ENCODE measurements around the gene CALN1.
"Not testable (repeated sequence)": the region's sequence is repeated elsewhere in the genome, so short reads cannot be mapped to it uniquely, and the experiment has no call there.

The CALN1 gene

DNA sequence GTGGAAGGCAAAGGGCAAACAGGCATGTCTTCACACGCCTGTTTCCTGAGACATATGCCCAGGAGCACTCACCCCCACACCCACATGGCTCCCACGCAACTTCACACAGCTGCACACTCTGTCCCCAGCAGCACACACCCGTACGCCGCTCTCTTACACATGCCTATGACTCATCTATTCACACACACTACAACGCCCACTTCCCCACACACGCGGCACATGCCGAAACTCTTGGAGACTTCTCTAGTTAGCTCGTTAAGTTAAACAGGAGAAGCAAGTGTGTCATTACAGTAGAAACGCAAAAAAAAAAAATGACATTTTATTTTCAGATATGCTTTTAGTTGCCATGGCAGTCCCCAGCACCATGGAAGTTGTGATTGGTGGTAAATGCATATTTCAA, 6.7 kb downstream of the CALN1 start:
- ATAC-seq (replicated peaks; ENCODE audit: extremely low read depth, poor library complexity, severe bottlenecking) (no peak), DNase-seq (ENCODE audit: low spot score in 2 of 2) (no peak)
- Mint-ChIP-seq H3K9me3 (peaks cover 14% of the 10 kb centered on the region), H3K4me3 (no peak overlapping the region), H3K36me3 (ENCODE audit: insufficient read depth) (no peaks in the 10 kb centered on the region), H3K27ac (ENCODE audit: low read depth) (no peak overlapping the region), H3K4me1 (no peaks in the 10 kb centered on the region), H3K27me3 (peaks cover 10% of the 10 kb centered on the region)

DNA sequence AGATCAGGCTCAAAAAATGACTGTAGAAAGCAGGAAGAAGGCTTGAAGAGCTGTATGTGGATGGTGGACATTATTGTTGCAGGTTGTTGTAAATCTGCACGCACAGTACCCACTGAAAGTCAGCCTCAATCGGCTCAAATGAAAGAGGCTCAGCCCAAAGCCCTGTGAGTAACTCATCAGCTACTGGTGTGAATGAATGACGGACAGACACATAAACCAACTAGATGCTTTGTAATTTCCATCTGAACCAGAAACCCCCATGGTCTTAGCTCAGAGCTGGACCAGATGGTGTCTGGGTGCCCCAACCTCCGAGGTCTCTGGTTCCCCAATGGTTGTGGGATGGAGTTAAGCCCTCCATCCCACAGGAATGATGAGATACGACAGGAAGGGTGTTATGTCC, 7.4 kb downstream of the CALN1 start:
- no peak overlapping the region for H3K4me3 Mint-ChIP-seq
- no peaks in the 10 kb centered on the region for H3K4me1 Mint-ChIP-seq
- DNase-seq (ENCODE audit: low spot score in 2 of 2) = no peak
- peaks cover 10% of the 10 kb centered on the region for H3K27me3 Mint-ChIP-seq
- ATAC-seq (replicated peaks; ENCODE audit: extremely low read depth, poor library complexity, severe bottlenecking) = no peak
- H3K27ac Mint-ChIP-seq (ENCODE audit: low read depth) = no peak overlapping the region
- peaks cover 14% of the 10 kb centered on the region for H3K9me3 Mint-ChIP-seq
- no peaks in the 10 kb centered on the region for H3K36me3 Mint-ChIP-seq (ENCODE audit: insufficient read depth)

DNA sequence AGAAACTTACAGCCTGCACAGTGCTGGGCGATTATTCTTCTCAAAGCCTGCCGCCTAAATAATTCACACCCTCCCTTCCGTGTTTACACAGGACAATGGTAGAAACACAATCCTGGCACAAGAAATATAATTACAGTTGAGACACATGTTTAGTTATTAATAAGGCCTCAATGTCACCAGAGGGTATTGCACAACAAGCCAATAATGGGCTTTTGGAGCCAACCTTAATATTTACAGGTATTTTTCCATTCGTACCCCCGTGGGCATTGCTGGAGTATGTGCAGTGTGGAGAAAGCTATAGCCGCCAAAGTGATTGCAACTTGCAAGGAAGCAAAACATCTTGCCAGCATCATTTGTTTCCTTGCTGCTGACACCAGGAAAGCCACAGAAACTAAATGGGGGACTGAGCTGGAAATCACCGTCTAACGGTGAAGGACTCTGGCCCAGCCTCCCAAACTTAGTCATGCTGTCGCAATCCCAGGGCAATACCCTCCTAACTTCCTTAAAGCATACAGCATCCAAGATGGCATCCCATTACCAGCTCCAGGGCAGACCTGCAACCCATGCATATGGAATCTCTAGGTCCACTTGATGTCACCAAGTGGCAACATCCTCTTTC, 8.6 kb downstream of the CALN1 start:
- peaks cover 14% of the 10 kb centered on the region for H3K9me3 Mint-ChIP-seq
- no peak overlapping the region for H3K4me3 Mint-ChIP-seq
- H3K36me3 Mint-ChIP-seq (ENCODE audit: insufficient read depth) = no peaks in the 10 kb centered on the region
- peaks cover 10% of the 10 kb centered on the region for H3K27me3 Mint-ChIP-seq
- no peak for DNase-seq (ENCODE audit: low spot score in 2 of 2)
- ATAC-seq (replicated peaks; ENCODE audit: extremely low read depth, poor library complexity, severe bottlenecking) = no peak
- no peaks in the 10 kb centered on the region for H3K4me1 Mint-ChIP-seq
- no peak overlapping the region for H3K27ac Mint-ChIP-seq (ENCODE audit: low read depth)

DNA sequence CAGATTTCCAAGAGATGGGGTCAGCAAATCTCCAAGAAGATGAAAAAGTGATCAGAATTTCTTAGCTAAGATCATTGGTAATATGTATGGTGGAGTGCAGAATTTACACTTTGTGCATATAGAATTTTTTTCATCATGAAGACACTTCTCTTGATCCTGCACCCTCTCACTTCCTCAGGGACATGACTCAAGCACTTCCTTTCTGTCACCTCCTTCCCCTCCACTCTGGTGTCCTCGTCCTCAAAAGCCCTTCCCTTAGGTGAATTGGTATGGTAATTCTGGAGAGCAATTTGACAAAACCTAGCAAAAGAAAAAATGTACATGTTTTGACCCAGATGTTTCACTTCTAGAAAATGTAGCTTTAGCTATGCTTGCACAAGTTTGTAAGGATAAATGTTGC, 18.1 kb downstream of the CALN1 start:
- no peak for DNase-seq (ENCODE audit: low spot score in 2 of 2)
- no peak for ATAC-seq (replicated peaks; ENCODE audit: extremely low read depth, poor library complexity, severe bottlenecking)
- Mint-ChIP-seq H3K27me3 (no peaks in the 10 kb centered on the region), H3K4me1 (no peaks in the 10 kb centered on the region), H3K27ac (ENCODE audit: low read depth) (no peak overlapping the region), H3K9me3 (peaks cover 5% of the 10 kb centered on the region), H3K36me3 (ENCODE audit: insufficient read depth) (no peaks in the 10 kb centered on the region), H3K4me3 (no peak overlapping the region)

DNA sequence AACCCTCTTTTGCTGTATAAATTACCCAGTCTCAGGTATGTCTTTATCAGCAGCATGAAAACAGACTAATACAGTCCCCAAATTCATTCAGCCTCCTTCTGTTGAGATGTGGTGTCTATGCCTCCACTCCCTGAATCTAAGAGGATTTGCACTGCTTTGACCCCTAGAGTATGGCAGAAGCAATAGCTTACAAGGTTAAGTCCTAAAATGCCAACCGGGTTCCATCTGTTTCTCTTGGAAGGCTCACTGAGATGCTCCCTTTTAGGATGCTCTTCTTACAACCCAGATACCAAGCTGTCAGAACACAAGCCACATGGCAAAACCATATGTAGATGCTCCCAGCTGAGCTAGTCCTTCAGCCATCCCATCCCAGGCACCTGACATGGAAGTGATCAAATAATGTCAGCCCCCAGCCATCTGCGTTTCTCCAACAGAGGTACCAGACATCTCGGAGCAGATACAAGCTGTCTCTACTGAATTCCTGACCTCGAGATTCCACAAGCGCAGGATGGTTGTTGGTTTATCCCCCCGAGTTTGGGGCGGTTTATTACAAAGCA, 20.2 kb downstream of the CALN1 start:
- DNase-seq (ENCODE audit: low spot score in 2 of 2) (no peak), ATAC-seq (replicated peaks; ENCODE audit: extremely low read depth, poor library complexity, severe bottlenecking) (no peak)
- Mint-ChIP-seq H3K27ac (ENCODE audit: low read depth) (no peak overlapping the region), H3K4me3 (no peak overlapping the region), H3K4me1 (no peaks in the 10 kb centered on the region), H3K36me3 (ENCODE audit: insufficient read depth) (no peaks in the 10 kb centered on the region), H3K9me3 (peaks cover under 1% of the 10 kb centered on the region), H3K27me3 (no peaks in the 10 kb centered on the region)

DNA sequence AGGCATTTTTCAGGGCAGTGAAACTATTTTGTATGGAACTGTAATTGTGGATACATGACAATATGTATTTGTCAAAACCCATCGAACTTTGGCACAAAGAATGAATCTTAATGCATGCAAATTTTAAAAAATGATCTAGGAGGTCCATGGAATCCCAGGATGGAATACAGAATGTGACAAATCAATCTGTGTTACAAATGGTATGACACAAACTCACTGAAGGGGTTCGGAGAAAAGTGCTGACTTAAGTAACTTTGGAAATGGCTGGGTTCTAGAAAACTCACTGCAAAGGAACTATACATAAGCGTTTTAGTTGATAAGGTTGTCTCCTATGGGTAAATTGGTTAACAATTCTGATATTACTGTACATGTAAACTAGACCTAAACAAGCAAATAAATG, 26.0 kb downstream of the CALN1 start:
- H3K27ac Mint-ChIP-seq (ENCODE audit: low read depth) = no peak overlapping the region
- peaks cover 12% of the 10 kb centered on the region for H3K9me3 Mint-ChIP-seq
- peaks cover 1% of the 10 kb centered on the region for H3K36me3 Mint-ChIP-seq (ENCODE audit: insufficient read depth)
- DNase-seq (ENCODE audit: low spot score in 2 of 2) = no peak
- H3K4me1 Mint-ChIP-seq = no peaks in the 10 kb centered on the region
- no peak for ATAC-seq (replicated peaks; ENCODE audit: extremely low read depth, poor library complexity, severe bottlenecking)
- no peaks in the 10 kb centered on the region for H3K27me3 Mint-ChIP-seq
- no peak overlapping the region for H3K4me3 Mint-ChIP-seq

DNA sequence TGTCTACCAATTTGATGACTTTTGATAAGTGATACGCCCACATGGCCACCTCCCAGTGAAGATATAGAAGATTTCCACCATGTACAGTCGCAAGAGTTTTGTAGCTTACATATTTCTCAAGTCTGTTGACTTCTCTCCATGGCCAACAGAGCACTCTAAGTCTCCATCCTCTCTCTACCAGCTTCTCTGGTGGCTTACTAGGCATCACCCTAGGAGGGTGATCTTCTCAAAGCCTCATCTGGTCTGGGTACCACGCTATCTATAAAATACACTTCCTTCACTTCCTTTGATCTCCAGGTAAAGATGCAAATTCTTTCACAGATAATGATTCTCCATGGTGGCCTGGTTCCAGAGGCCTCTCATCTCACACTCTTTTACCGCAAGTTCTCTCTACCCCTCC, 49.9 kb downstream of the CALN1 start:
- DNase-seq (ENCODE audit: low spot score in 2 of 2) = no peak
- no peak for ATAC-seq (replicated peaks; ENCODE audit: extremely low read depth, poor library complexity, severe bottlenecking)
- H3K4me1 Mint-ChIP-seq = no peaks in the 10 kb centered on the region
- H3K4me3 Mint-ChIP-seq = no peak overlapping the region
- no peaks in the 10 kb centered on the region for H3K27me3 Mint-ChIP-seq
- no peak overlapping the region for H3K27ac Mint-ChIP-seq (ENCODE audit: low read depth)
- H3K36me3 Mint-ChIP-seq (ENCODE audit: insufficient read depth) = no peaks in the 10 kb centered on the region
- peaks cover 6% of the 10 kb centered on the region for H3K9me3 Mint-ChIP-seq

DNA sequence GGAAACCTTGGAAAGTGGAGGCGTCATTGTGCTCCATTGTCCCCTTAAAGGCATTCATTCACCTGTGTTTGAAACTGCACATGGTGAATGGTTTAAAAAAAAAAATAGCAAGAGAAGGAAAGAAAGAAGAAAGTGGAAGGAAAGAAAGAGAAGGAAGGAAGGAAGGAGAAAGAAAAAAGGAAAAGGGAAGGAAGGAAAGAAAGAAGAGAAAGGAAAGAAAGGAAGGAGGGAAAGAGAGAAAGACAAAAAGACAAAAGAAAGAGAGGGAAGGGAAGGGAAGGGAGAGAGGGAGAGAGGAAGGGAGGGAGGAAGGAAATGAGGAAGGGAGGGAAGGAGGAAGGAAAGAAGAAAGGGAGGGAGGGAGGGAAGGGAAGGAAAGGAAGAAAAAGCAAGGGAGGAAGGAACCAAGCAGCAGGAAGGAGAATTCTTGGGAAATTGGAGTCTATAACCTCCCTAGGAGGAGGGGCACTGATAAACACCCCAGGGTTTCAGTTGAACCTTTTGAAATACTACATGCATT, 66.9 kb downstream of the CALN1 start:
- no peaks in the 10 kb centered on the region for H3K4me1 Mint-ChIP-seq
- DNase-seq (ENCODE audit: low spot score in 2 of 2) = no peak
- no peak overlapping the region for H3K4me3 Mint-ChIP-seq
- no peak for ATAC-seq (replicated peaks; ENCODE audit: extremely low read depth, poor library complexity, severe bottlenecking)
- H3K27me3 Mint-ChIP-seq = peaks cover 10% of the 10 kb centered on the region
- no peak overlapping the region for H3K27ac Mint-ChIP-seq (ENCODE audit: low read depth)
- no peaks in the 10 kb centered on the region for H3K36me3 Mint-ChIP-seq (ENCODE audit: insufficient read depth)
- H3K9me3 Mint-ChIP-seq = peaks cover 12% of the 10 kb centered on the region

DNA sequence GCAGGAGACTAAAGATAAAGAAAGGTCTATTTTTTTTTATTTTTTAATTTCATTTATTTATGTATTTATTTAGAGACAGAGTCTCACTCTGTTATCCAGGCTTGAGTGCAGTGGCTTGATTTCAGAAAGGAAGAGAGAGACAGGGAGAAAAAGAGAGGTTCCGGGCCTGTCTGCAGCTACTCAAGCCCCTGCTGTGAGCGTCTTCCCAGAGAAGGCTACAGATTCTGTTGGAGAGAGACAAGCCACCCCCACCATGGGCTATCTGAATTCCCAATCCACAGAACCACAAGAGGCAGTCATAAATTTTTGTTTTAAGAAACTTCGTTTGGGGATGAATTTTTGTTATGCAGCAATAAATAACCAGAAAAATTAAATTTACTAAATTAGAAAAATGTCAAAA, 68.1 kb downstream of the CALN1 start:
- Mint-ChIP-seq H3K27ac (ENCODE audit: low read depth) (no peak overlapping the region), H3K4me3 (no peak overlapping the region), H3K9me3 (peaks cover 12% of the 10 kb centered on the region), H3K27me3 (peaks cover 10% of the 10 kb centered on the region), H3K4me1 (no peaks in the 10 kb centered on the region), H3K36me3 (ENCODE audit: insufficient read depth) (no peaks in the 10 kb centered on the region)
- DNase-seq (ENCODE audit: low spot score in 2 of 2) (no peak), ATAC-seq (replicated peaks; ENCODE audit: extremely low read depth, poor library complexity, severe bottlenecking) (no peak)

DNA sequence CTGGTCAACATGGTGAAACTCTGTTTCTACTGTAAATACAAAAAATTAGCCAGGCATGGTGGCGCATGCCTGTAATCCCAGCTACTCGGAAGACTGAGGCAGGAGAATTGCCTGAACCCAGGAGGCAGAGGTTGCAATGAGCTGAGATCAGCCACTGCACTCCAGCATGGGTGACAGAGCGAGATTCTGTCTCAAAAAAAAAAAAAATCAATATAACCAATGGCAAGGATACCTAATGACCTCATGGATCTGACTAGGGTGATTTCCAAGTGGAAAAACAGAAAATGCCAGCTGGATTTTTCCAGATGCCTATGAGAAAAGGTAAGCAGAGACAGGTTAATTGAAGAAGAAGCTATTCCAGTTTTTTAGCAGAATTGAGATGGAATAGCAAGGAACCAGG, 68.8 kb downstream of the CALN1 start:
- H3K9me3 Mint-ChIP-seq = peaks cover 12% of the 10 kb centered on the region
- not testable (repeated sequence) for H3K36me3 Mint-ChIP-seq (ENCODE audit: insufficient read depth); H3K4me1 Mint-ChIP-seq; H3K27me3 Mint-ChIP-seq; DNase-seq (ENCODE audit: low spot score in 2 of 2); ATAC-seq (replicated peaks; ENCODE audit: extremely low read depth, poor library complexity, severe bottlenecking); H3K27ac Mint-ChIP-seq (ENCODE audit: low read depth); H3K4me3 Mint-ChIP-seq

DNA sequence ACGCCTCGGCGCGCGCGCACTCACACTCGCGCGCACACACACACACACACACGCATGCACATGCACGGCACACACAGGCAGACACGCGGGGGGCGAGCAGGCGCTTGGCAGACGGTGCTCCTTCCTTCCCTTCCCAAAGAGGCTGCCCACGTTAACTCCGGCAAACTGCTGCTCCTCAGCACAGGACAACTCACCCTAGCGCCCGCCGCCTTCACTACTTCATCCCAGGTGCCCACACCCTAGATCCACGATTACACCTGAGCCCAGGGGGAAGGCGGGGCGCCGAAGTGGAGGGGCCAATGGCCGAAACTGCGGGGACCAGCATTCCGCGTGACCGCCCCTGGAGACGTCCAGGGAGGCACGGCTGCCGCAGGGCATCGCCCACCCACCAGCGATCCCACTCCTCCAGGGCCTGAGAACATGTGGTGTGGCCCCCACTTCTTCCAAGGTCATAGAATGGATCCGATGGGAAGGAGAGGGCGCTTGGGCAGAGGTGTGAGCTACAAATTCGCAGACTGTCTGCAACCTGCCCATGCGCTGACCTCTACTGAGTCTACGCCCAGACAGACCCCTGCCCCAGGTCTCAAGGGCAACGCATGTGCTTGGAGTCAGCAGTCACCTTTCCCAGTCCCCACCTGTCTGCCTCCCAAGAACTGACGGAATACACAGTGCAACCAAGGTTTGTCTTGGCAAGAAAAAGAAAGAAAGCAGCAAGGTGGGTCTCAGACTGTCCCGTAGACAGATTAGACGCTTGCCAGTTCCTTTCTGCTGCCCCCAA, 74.6 kb downstream of the CALN1 start:
- ATAC-seq (replicated peaks; ENCODE audit: extremely low read depth, poor library complexity, severe bottlenecking) = no peak
- H3K9me3 Mint-ChIP-seq = peaks cover 12% of the 10 kb centered on the region
- H3K27ac Mint-ChIP-seq (ENCODE audit: low read depth) = no peak overlapping the region
- peaks cover 12% of the 10 kb centered on the region for H3K27me3 Mint-ChIP-seq
- no peaks in the 10 kb centered on the region for H3K4me1 Mint-ChIP-seq
- no peak for DNase-seq (ENCODE audit: low spot score in 2 of 2)
- peaks cover 3% of the 10 kb centered on the region for H3K36me3 Mint-ChIP-seq (ENCODE audit: insufficient read depth)
- H3K4me3 Mint-ChIP-seq = no peak overlapping the region

DNA sequence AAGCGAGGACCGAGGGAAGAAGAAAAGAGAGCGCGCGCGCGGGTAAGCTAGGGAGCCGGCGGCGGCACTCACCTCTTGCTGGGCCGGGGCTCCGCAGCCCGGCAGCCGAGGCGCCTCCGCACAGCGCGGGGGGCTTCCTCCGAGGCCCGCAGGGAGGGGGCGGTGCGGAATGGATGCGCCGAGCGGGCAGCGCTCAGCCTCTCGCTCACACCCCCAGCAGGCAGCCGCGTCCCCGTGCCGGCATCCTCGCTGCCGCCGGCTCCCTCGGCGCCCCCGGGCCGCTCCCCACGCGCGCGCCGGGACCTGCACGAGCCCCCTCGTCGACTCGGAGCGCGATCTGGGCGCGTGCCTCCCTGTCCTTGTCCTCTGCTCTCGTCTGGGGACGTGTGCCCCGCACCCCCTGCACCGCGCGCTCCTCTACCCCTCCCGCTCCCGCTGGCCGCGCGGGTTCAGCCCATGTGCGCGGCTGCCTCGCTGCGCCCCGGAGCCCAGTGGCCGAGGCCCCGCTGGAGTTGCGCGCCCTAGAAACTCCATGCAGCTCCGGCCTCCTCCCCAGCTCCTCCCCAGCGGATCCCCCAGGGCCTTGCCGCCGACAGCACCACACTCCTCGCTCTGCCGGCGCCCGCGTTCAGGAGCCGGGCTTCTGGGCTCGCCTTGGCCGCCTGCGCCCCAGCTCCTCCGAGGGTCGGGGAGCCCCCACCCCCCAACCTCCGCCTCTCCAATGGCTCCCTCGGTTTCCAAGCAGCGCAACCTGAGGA, 75.3 kb downstream of the CALN1 start:
- Mint-ChIP-seq H3K27me3 (peaks cover 12% of the 10 kb centered on the region), H3K4me3 (no peak overlapping the region), H3K4me1 (no peaks in the 10 kb centered on the region), H3K27ac (ENCODE audit: low read depth) (no peak overlapping the region), H3K9me3 (peaks cover 12% of the 10 kb centered on the region), H3K36me3 (ENCODE audit: insufficient read depth) (peaks cover 3% of the 10 kb centered on the region)
- no peak for ATAC-seq (replicated peaks; ENCODE audit: extremely low read depth, poor library complexity, severe bottlenecking)
- DNase-seq (ENCODE audit: low spot score in 2 of 2) = no peak

DNA sequence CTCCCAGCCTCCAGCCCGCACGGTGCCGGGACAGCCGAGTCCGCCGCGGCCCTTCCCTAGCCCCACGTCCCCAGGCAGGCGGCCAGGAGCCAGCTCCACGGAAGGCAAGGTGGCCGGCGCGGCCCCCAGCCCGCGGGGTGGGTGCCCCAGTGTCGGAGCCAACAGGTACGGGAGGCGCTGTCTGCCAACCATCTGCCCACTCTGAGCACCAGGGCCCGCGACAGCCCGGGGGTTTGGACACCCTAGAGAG, 75.8 kb downstream of the CALN1 start:
- Mint-ChIP-seq H3K27ac (ENCODE audit: low read depth) (no peak overlapping the region), H3K4me3 (no peak overlapping the region), H3K4me1 (no peaks in the 10 kb centered on the region), H3K36me3 (ENCODE audit: insufficient read depth) (peaks cover 3% of the 10 kb centered on the region), H3K9me3 (peaks cover 12% of the 10 kb centered on the region), H3K27me3 (peaks cover 12% of the 10 kb centered on the region)
- DNase-seq (ENCODE audit: low spot score in 2 of 2) (no peak), ATAC-seq (replicated peaks; ENCODE audit: extremely low read depth, poor library complexity, severe bottlenecking) (no peak)
